Fibroblast of villous mesenchyme (primary cell): Measurements from ENCODE around the gene MMP24OS. TPM values are rescaled to one million over a fixed set of nuclear protein-coding genes. Genes with fewer than 3 reads are reported as not detected.

Source experiments
- DNase-seq: peaks from one replicate; pipeline ENCODE4 v3.0.0-alpha.2; 2010; ENCODE audit warnings: low read depth
- H3K4me3 ChIP-seq: 2 replicates; pipeline ENCODE4 v1.5.1; 2011; ENCODE audit warnings: low read depth, mild to moderate bottlenecking, low read length
- CTCF ChIP-seq: IDR thresholded peaks from 2 replicates; pipeline ENCODE4 v1.5.1; 2012; ENCODE audit warnings: low read depth, mild to moderate bottlenecking, low read length; ENCODE audit not compliant: insufficient read depth
- total RNA-seq: library from RNA; depleted of rRNA; stranded (reverse); fragments of >200 nt; gene quantifications from 2 replicates; pipeline ENCODE4 v1.2.3, GENCODE V29; 2012

MMP24OS gene
- total RNA-seq, 1 donor = 14.7 TPM

DNA sequence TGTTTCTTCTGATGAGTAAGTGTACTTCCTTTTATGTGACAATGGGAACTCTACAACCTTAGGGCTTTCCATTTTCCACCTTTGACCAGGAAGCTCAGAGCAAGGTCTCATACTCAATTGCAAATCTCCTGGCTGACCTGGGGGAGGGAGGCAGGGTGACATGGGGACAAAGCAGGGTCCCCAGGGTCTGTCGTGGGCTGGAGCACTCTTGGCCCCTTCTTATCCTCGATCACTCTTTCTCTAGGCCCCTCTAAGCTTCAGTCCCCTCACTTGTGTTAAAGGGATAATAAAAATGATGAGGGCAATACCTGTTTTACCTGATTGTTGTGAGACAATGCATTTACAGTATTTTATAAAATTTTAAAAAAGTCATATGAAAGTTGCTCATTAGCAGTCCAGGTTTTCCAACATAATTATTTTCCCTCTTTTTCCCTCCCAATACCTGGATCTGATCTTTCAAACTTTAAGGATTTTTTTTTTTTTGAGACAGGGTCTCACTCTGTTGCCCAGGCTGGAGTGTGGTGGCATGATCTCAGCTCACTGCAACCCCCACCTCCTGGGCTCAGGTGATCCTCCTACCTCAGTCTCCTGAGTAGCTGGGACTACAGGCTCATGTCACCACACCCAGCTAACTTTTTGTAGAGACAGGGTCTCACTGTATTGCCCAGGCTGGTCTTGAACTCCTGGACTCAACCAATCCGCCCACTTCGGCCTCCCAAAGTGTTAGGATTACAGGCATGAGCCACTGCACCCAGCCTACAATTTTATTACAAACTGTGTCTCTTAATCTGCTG lies 22.7 kb upstream of the MMP24OS start:
- TF ChIP-seq CTCF = no peak
- DNase-seq = no peak
- H3K4me3 ChIP-seq = no peak overlapping the region

DNA sequence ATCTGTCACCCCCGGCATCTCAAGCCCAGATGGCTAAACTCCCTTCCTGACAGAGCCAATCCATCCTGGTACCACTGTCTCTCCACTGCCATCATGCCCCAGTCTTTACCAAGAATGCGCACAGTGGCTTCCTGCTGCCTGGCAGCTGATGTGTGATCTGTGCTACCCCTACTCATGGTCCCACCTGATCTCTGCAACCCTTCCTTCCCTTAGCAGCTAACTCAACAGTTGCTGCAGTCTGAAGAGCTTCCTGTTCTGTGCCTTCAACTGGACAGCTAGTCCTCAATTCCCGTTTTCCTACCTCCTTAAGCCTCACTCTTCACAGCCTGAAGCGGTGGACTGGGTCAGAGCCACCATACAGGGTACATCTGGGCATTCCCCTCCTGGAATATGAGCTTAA lies 21.9 kb upstream of the MMP24OS start:
- no peak overlapping the region for H3K4me3 ChIP-seq
- TF ChIP-seq CTCF = no peak
- DNase-seq = no peak

DNA sequence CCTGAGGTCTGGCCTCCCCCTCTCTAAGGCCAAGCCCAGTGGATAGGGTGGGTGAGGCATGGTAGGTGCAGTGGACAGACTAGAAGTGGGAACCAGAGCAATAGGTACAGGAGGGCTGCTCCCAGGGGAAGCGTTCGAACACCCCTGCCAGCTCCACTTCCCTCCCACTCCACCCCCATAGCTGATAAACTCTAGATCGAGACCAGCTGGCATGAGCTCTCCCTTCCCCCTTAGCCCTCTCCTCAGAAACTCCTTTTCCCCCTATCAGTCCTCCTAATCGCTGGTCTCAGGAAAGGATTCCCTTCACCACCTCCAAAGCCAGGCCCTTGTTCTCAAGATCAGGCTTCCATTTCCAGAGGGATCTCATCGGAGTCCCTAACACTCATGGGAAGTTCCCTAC lies 20.3 kb upstream of the MMP24OS start:
- no peak for TF ChIP-seq CTCF
- DNase-seq = no peak

DNA sequence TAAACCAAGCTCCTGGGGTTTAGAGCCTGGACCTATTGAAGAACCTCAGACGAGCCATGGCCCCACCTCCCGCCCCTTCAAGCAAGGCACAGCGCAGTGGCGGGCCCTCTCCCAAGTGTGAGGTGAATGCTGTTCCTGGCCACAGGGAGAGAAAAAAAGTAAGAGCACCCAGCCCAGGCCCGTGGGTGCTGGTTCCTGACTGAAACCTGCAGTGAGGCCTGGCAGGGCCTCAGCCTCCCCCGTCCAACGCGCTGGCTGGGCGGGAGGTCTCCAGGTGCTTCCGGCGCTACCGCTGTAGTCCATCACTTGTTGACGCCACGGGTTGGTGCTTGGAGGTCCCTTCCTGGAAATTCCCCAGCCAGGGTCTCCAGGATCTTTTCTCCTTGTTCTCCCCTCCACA lies 19.8 kb upstream of the MMP24OS start:
- no peak for DNase-seq
- TF ChIP-seq CTCF = no peak
- H3K4me3 ChIP-seq = no peak overlapping the region

More for the DNA sequence above, 20.3 kb upstream of the MMP24OS start:
- no peak overlapping the region for H3K4me3 ChIP-seq

DNA sequence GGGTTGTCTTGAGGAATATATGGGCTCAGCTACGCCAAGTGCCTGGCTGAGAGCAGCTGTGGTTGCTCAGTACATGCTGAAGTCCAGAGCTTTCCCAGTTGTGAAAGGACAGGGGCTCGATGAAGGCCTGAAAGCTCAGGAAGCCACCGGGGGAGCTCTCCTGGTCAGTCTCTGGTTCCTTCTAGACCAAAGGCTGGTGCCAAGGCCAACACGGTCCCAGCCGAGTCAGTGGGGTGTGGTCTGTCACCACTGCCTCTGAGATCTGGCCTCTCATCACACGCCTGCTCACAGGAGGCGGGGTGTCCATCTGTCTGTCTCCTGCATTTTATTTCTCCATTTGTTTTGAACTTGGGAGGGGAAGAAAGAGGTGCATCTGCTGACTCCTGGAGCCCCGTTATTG lies 19.2 kb upstream of the MMP24OS start:
- DNase-seq = no peak
- no peak for TF ChIP-seq CTCF

GRCh38 chr20:35296101-35296554 lies 18.2 kb upstream of the MMP24OS start:
- DNase-seq = no peak
- no peak for TF ChIP-seq CTCF
- H3K4me3 ChIP-seq = no peak overlapping the region

More for the DNA sequence above, 19.2 kb upstream of the MMP24OS start:
- no peak overlapping the region for H3K4me3 ChIP-seq
